Esophagus squamous epithelium (tissue), 5 donors: ENCODE data around the gene CDKL5. TPM values are rescaled to one million over a fixed set of nuclear protein-coding genes. Genes with fewer than 3 reads are reported as not detected.

Experiments
- DNase-seq: peaks from one replicate; lab custom pipeline; 2025; lab: John Stamatoyannopoulos, UW
- H3K27ac ChIP-seq, 4 donors: fragments of 200-600 bp; sonication (generic); one replicate each; pipeline ENCODE4 v1.5.1; 2016 to 2019; ENCODE audit warnings: mild to moderate bottlenecking in 1 of 4
- H3K27me3 ChIP-seq, 4 donors: fragments of 200-600 bp; sonication (generic); 1 replicate in 3 of 4; 2 replicates in 1 of 4; pipeline versions ENCODE4 v1.5.1 to v1.6.0; 2017 to 2021; ENCODE audit warnings: antibody characterized with exemption in 1 of 4
- H3K36me3 ChIP-seq, 3 donors: fragments of 200-600 bp; sonication (generic); one replicate each; pipeline ENCODE4 v1.5.1; 2016 to 2019
- H3K4me1 ChIP-seq, 3 donors: fragments of 200-600 bp; sonication (generic); one replicate each; pipeline ENCODE4 v1.5.1; 2017 to 2019
- H3K4me3 ChIP-seq, 4 donors: fragments of 200-600 bp; sonication (generic); 1 replicate in 3 of 4; 2 replicates in 1 of 4; pipeline ENCODE4 v1.5.1; 2016 to 2019; ENCODE audit warnings: mild to moderate bottlenecking in 2 of 4, moderate library complexity in 1 of 4
- H3K9me3 ChIP-seq, 3 donors: fragments of 200-600 bp; sonication (generic); one replicate each; pipeline ENCODE4 v1.5.1; 2016 to 2019
- CTCF ChIP-seq, 6 experiments: fragments of 450-650 bp in 4 of 6; fragments of 200-600 bp in 2 of 6; sonication (generic) in 2 of 6; IDR thresholded peaks; one replicate each; pipeline ENCODE4 v1.5.1; 2016 to 2019; ENCODE audit warnings: antibody characterized with exemption in 6 of 6, mild to moderate bottlenecking in 4 of 6, moderate library complexity in 4 of 6
- POLR2A ChIP-seq, 4 donors: fragments of 450-650 bp; IDR thresholded peaks; one replicate each; pipeline ENCODE4 v1.6.1; 2017; ENCODE audit warnings: antibody characterized with exemption in 4 of 4, mild to moderate bottlenecking in 4 of 4, moderate library complexity in 3 of 4
- WGBS, 2 donors: methylation state at CpG; one replicate each; pipeline ENCODE4 v1.1.5; 2018; 5-methylcytosine and 5-hydroxymethylcytosine counted together
- intact Hi-C: fragments of 100-400 bp; cut with DNase I; formaldehyde crosslinking; loops from one replicate; pipeline ENCODE4 v1.15.0; 2022
- total RNA-seq, 4 donors: library from RNA; depleted of rRNA; stranded (reverse); fragments of >200 nt; gene quantifications; one replicate each; pipeline ENCODE4 v1.1.0, GENCODE V29; 2016
- donor health status: DM: yes; HTN: yes; CAD: no.

Gene CDKL5
- total RNA-seq, 4 donors from 2014 or later = 4.9 to 11.7 (median 7.8) TPM

- WGBS, 2 donors = 76 to 83% methylated on average over 1 to 3 of the region's 4 CpGs
- Histone ChIP-seq H3K4me3 (no peak overlapping the region), H3K9me3 (no peaks in the 10 kb centered on the region), H3K27me3 (no peaks in the 10 kb centered on the region), H3K36me3 (no peaks in the 10 kb centered on the region), H3K4me1 (no peaks in the 10 kb centered on the region), H3K27ac (no peak overlapping the region)
- no peak for TF ChIP-seq CTCF (IDR thresholded peaks at IDR 0.05)
- no peak for TF ChIP-seq POLR2A (IDR thresholded peaks at IDR 0.05)
- intact Hi-C loops = no loop called here
- no peak for DNase-seq
These were observed 23.6 kb upstream of the CDKL5 start for GRCh38 chrX:18401848-18402213.

- intact Hi-C loops = no loop called here
- Histone ChIP-seq H3K36me3 (no peaks in the 10 kb centered on the region), H3K27me3 (no peaks in the 10 kb centered on the region), H3K27ac (no peak overlapping the region), H3K4me3 (no peak overlapping the region), H3K4me1 (no peaks in the 10 kb centered on the region), H3K9me3 (no peaks in the 10 kb centered on the region)
- TF ChIP-seq POLR2A (IDR thresholded peaks at IDR 0.05) (no peak), CTCF (IDR thresholded peaks at IDR 0.05) (no peak)
- no peak for DNase-seq
- 74 to 84% methylated on average over 5 to 8 of the region's 8 CpGs for WGBS, 2 donors
These were observed 18.7 kb upstream of the CDKL5 start for GRCh38 chrX:18406531-18407266.

GRCh38 chrX:18410038-18410437 is 15.4 kb upstream of the CDKL5 start:
- no peak for DNase-seq
- Histone ChIP-seq H3K36me3 (no peaks in the 10 kb centered on the region), H3K27me3 (no peaks in the 10 kb centered on the region), H3K27ac (no peak overlapping the region), H3K4me1 (no peaks in the 10 kb centered on the region), H3K4me3 (no peak overlapping the region), H3K9me3 (no peaks in the 10 kb centered on the region)
- TF ChIP-seq CTCF (IDR thresholded peaks at IDR 0.05) = peak in 3 of 6 experiments; percentile 4 to 29 (median 7)
- no peak for TF ChIP-seq POLR2A (IDR thresholded peaks at IDR 0.05)
- 81 to 82% methylated on average over 5 of the region's 5 CpGs for WGBS, 2 donors
- intact Hi-C loops = no loop called here

GRCh38 chrX:18415386-18415785 is 10.0 kb upstream of the CDKL5 start:
- TF ChIP-seq POLR2A (IDR thresholded peaks at IDR 0.05) (no peak), CTCF (IDR thresholded peaks at IDR 0.05) (no peak)
- intact Hi-C loops = no loop called here
- Histone ChIP-seq H3K36me3 (no peaks in the 10 kb centered on the region), H3K27me3 (no peaks in the 10 kb centered on the region), H3K4me1 (no peaks in the 10 kb centered on the region), H3K4me3 (no peak overlapping the region), H3K27ac (no peak overlapping the region), H3K9me3 (no peaks in the 10 kb centered on the region)
- no peak for DNase-seq

GRCh38 chrX:18422325-18422724 is 3.1 kb upstream of the CDKL5 start:
- peaks cover 0 to 15% (median 0%) of the 10 kb centered on the region in 3 donors for H3K4me1 ChIP-seq
- intact Hi-C loops = no loop called here
- 44 to 64% methylated on average over 2 to 5 of the region's 5 CpGs for WGBS, 2 donors
- no peak for DNase-seq
- H3K36me3 ChIP-seq = no peaks in the 10 kb centered on the region
- H3K4me3 ChIP-seq = no peak overlapping the region
- H3K27ac ChIP-seq = no peak overlapping the region
- H3K27me3 ChIP-seq = no peaks in the 10 kb centered on the region
- TF ChIP-seq POLR2A (IDR thresholded peaks at IDR 0.05) (no peak), CTCF (IDR thresholded peaks at IDR 0.05) (no peak)
- no peaks in the 10 kb centered on the region for H3K9me3 ChIP-seq
